Nephron (organoid): ENCODE results near the gene TTC33.

Experiments used
- H3K27ac Mint-ChIP-seq, 3 experiments: 2 replicates each; pipeline ENCODE4 v1.8.0; 2020; ENCODE audit warnings: mixed read lengths in 3 of 3, mild to moderate bottlenecking in 2 of 3, moderate library complexity in 1 of 3
- H3K27me3 Mint-ChIP-seq: 2 replicates; pipeline ENCODE4 v1.8.0; 2021; ENCODE audit warnings: low read depth, mild to moderate bottlenecking, moderate library complexity, mixed read lengths
- H3K36me3 Mint-ChIP-seq: 2 replicates; pipeline ENCODE4 v1.8.0; 2020; ENCODE audit warnings: low read depth, mixed read lengths
- H3K4me1 Mint-ChIP-seq: 2 replicates; pipeline ENCODE4 v1.8.0; 2020; ENCODE audit warnings: mixed read lengths
- H3K4me3 Mint-ChIP-seq, 3 experiments: 2 replicates each; pipeline ENCODE4 v1.8.0; 2020; ENCODE audit warnings: mild to moderate bottlenecking in 3 of 3, mixed read lengths in 3 of 3, moderate library complexity in 2 of 3
- H3K9me3 Mint-ChIP-seq: 2 replicates; pipeline ENCODE4 v1.8.0; 2020; ENCODE audit warnings: mixed read lengths
- CTCF ChIP-seq, 3 experiments: fragments of 200-600 bp; sonication (generic); IDR thresholded peaks; one replicate each; pipeline ENCODE4 v1.5.0; 2021; ENCODE audit warnings: antibody characterized with exemption in 3 of 3; ENCODE audit not compliant: unreplicated experiment in 3 of 3

The TTC33 gene

GRCh38 chr5:40775085-40775845 is 19.5 kb upstream of the TTC33 start:
- H3K4me3 Mint-ChIP-seq, result no peak overlapping the region
- no peak overlapping the region for H3K27ac Mint-ChIP-seq
- no peak for TF ChIP-seq CTCF (IDR thresholded peaks at IDR 0.05; ENCODE audit: unreplicated experiment in 3 of 3)
- H3K9me3 Mint-ChIP-seq, result no peaks in the 10 kb centered on the region
- peaks cover 49% of the 10 kb centered on the region for H3K36me3 Mint-ChIP-seq
- no peaks in the 10 kb centered on the region for H3K4me1 Mint-ChIP-seq
- no peaks in the 10 kb centered on the region for H3K27me3 Mint-ChIP-seq

GRCh38 chr5:40774623-40775022 is 18.9 kb upstream of the TTC33 start:
- no peak overlapping the region for H3K4me3 Mint-ChIP-seq
- H3K4me1 Mint-ChIP-seq, result no peaks in the 10 kb centered on the region

GRCh38 chr5:40770764-40771163 is 15.0 kb upstream of the TTC33 start:
- no peak for TF ChIP-seq CTCF (IDR thresholded peaks at IDR 0.05; ENCODE audit: unreplicated experiment in 3 of 3)
- Mint-ChIP-seq H3K27ac (no peak overlapping the region), H3K36me3 (peaks cover 58% of the 10 kb centered on the region), H3K4me3 (no peak overlapping the region), H3K4me1 (no peaks in the 10 kb centered on the region), H3K27me3 (no peaks in the 10 kb centered on the region), H3K9me3 (no peaks in the 10 kb centered on the region)

More at GRCh38 chr5:40774623-40775022, 18.9 kb upstream of the TTC33 start:
- Mint-ChIP-seq H3K27ac (no peak overlapping the region), H3K36me3 (peaks cover 49% of the 10 kb centered on the region), H3K9me3 (no peaks in the 10 kb centered on the region), H3K27me3 (no peaks in the 10 kb centered on the region)
- TF ChIP-seq CTCF (IDR thresholded peaks at IDR 0.05; ENCODE audit: unreplicated experiment in 3 of 3), result no peak

- H3K36me3 Mint-ChIP-seq, result peaks cover 60% of the 10 kb centered on the region
- H3K4me1 Mint-ChIP-seq, result no peaks in the 10 kb centered on the region
Observed at GRCh38 chr5:40762705-40763104, 6.9 kb upstream of the TTC33 start.

GRCh38 chr5:40757400-40757799 is 1.6 kb upstream of the TTC33 start:
- H3K4me3 Mint-ChIP-seq, result peak overlapping the region; percentile 37 to 73 (median 63)
- H3K27ac Mint-ChIP-seq, result no peak overlapping the region
- H3K9me3 Mint-ChIP-seq, result no peaks in the 10 kb centered on the region
- H3K4me1 Mint-ChIP-seq, result peaks cover 6% of the 10 kb centered on the region
- H3K36me3 Mint-ChIP-seq, result peaks cover 28% of the 10 kb centered on the region
- no peak for TF ChIP-seq CTCF (IDR thresholded peaks at IDR 0.05; ENCODE audit: unreplicated experiment in 3 of 3)
- no peaks in the 10 kb centered on the region for H3K27me3 Mint-ChIP-seq

More at GRCh38 chr5:40762705-40763104, 6.9 kb upstream of the TTC33 start:
- no peak for TF ChIP-seq CTCF (IDR thresholded peaks at IDR 0.05; ENCODE audit: unreplicated experiment in 3 of 3)
- H3K4me3 Mint-ChIP-seq, result no peak overlapping the region
- H3K9me3 Mint-ChIP-seq, result no peaks in the 10 kb centered on the region
- H3K27ac Mint-ChIP-seq, result no peak overlapping the region
- H3K27me3 Mint-ChIP-seq, result no peaks in the 10 kb centered on the region

- H3K9me3 Mint-ChIP-seq, result peaks cover 7% of the 10 kb centered on the region
- no peak overlapping the region for H3K27ac Mint-ChIP-seq
Observed at GRCh38 chr5:40755093-40755406, 711 bp downstream of the TTC33 start.

More at GRCh38 chr5:40755093-40755406, 711 bp downstream of the TTC33 start:
- H3K27me3 Mint-ChIP-seq, result no peaks in the 10 kb centered on the region
- peak; percentile 60 to 74 (median 64) for TF ChIP-seq CTCF (IDR thresholded peaks at IDR 0.05; ENCODE audit: unreplicated experiment in 3 of 3)
- H3K36me3 Mint-ChIP-seq, result peaks cover 32% of the 10 kb centered on the region
- peaks cover 6% of the 10 kb centered on the region for H3K4me1 Mint-ChIP-seq
- H3K4me3 Mint-ChIP-seq, result no peak overlapping the region
